ENCODE results near the gene STAP2.
A peak's percentile ranks its signal among the peaks of the same experiment; 100 is the strongest.

DNA sequence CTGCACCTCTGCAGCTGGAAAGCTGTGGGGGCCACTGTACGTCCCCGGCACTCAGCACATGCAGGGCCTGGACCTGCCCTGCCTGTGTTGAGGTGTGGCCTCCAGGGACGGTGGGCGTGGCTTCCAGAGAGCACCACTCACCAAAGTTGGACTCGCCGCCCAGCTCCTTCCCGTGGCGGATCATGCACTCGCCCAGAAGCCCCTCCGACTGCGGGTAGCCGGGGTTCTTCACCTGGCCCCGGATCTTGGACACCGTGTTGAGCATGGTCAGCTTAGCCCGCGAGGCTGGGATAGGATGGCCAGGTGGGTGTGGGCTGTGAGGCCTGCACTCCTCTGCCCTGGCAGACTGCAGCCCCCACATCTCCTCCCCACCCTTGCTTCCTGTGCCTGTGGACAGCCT lies 26.7 kb upstream of the STAP2 start:
- TF ChIP-seq MEF2A (IDR thresholded peaks at IDR 0.05; ENCODE audit: insufficient read depth, low read depth, low read length), result no peak
- peak; percentile 67 for TF ChIP-seq POLR2A (IDR thresholded peaks at IDR 0.05; ENCODE audit: low read depth, low read length)
- TF ChIP-seq ATF7 (IDR thresholded peaks at IDR 0.05; ENCODE audit: low read depth), result no peak

Measured in GM12878 (cell line).